Ovary (tissue), 9 donors: ENCODE results near the gene MTFR2. TPM values are rescaled to one million over a fixed set of nuclear protein-coding genes. Genes with fewer than 3 reads are reported as not detected.

Experiments used
- DNase-seq, 5 donors: peaks; one replicate each; pipeline ENCODE4 v3.0.0-alpha.2; 2019 to 2020
- H3K27ac ChIP-seq, 2 donors: fragments of 200-600 bp; one replicate each; pipeline versions ENCODE4 v1.5.1 to v1.8.0; 2019 to 2022
- H3K27me3 ChIP-seq: fragments of 200-600 bp; one replicate; pipeline ENCODE4 v1.8.0; 2022
- H3K36me3 ChIP-seq: fragments of 200-600 bp; sonication (generic); one replicate; pipeline ENCODE4 v1.5.1; 2019
- H3K4me1 ChIP-seq: one replicate; pipeline ENCODE4 v1.8.1; 2013; ENCODE audit warnings: mild to moderate bottlenecking, moderate library complexity; ENCODE audit not compliant: insufficient read depth
- H3K4me3 ChIP-seq: fragments of 200-600 bp; sonication (generic); one replicate; pipeline ENCODE4 v1.5.1; 2017
- H3K9me3 ChIP-seq, 2 donors: fragments of 200-600 bp in 1 of 2; sonication (generic) in 1 of 2; one replicate each; pipeline versions ENCODE4 v1.5.1 to v1.8.1; 2013 to 2019; ENCODE audit warnings: mild to moderate bottlenecking in 1 of 2, moderate library complexity in 1 of 2
- EP300 ChIP-seq: sonication (generic); formaldehyde crosslinking; IDR thresholded peaks from one replicate; pipeline ENCODE4 v1.6.1; 2017; ENCODE audit warnings: antibody characterized with exemption
- POLR2A ChIP-seq: fragments of 450-650 bp; IDR thresholded peaks from one replicate; pipeline ENCODE4 v1.6.1; 2017; ENCODE audit warnings: antibody characterized with exemption, mild to moderate bottlenecking, moderate library complexity
- WGBS, 3 donors: extraction: QIAGEN DNeasy Blood & Tissue Kit in 1 of 3; methylation state at CpG; one replicate each; pipeline versions ENCODE4 v1.1.5 to v1.1.7; 2013 to 2017; 5-methylcytosine and 5-hydroxymethylcytosine counted together
- intact Hi-C, 4 donors: fragments of 100-400 bp; cut with DNase I; formaldehyde crosslinking; loops; one replicate each; pipeline versions ENCODE4 v1.11.0 to v1.15.1; 2022 to 2023
- polyA plus RNA-seq, 2 donors: library from polyadenylated mRNA; stranded (reverse); fragments of 200-250 nt in 1 of 2; fragments of 350-450 nt in 1 of 2; fragmentation: Illumina TruSeq in 1 of 2; extraction: RNeasy Lipid Tissue Mini Kit (QIAGEN cat#74804) in 1 of 2; gene quantifications; one replicate each; pipeline ENCODE4 v1.2.3, GENCODE V29; 2013 to 2014
- total RNA-seq, 7 donors: library from RNA; depleted of rRNA in 2 of 7; stranded (reverse); fragments of >200 nt in 2 of 7; fragmentation: NEBNext Ultra II Directional in 3 of 7; extraction: Animal tissue kit (Norgen Biotek cat#: 25700) in 3 of 7; gene quantifications; one replicate each; pipeline versions ENCODE4 v1.1.0 to v1.2.4, GENCODE V29; 2016 to 2023
- TF ChIP-seq, protein P1 (sequence below), 3 donors: fragments of 450-650 bp in 2 of 3; fragments of 200-600 bp in 1 of 3; IDR thresholded peaks; one replicate each; pipeline versions ENCODE4 v1.5.1 to v1.8.0; 2016 to 2022; ENCODE audit warnings: antibody characterized with exemption in 3 of 3, mild to moderate bottlenecking in 1 of 3
- donor health status: DM: no; HTN: no; CAD: no; lungs with moderate emphysema.
- donor health status: DM: no; HTN: no; CAD: no.
- donor health status: Bipolar disorder and iron deficiency.
- donor health status: DM: yes; HTN: yes; CAD: no.
- donor health status: DM: no; HTN: no; CAD: no.
- donor health status: DM: yes; HTN: yes; CAD: no.

The MTFR2 gene
- total and polyA plus RNA-seq, 9 donors = 0.25 to 0.75 (median 0.43) TPM; not detected in 3

- no peak overlapping the region for H3K27ac ChIP-seq
- H3K27me3 ChIP-seq = no peaks in the 10 kb centered on the region
- TF ChIP-seq, protein P1, sequence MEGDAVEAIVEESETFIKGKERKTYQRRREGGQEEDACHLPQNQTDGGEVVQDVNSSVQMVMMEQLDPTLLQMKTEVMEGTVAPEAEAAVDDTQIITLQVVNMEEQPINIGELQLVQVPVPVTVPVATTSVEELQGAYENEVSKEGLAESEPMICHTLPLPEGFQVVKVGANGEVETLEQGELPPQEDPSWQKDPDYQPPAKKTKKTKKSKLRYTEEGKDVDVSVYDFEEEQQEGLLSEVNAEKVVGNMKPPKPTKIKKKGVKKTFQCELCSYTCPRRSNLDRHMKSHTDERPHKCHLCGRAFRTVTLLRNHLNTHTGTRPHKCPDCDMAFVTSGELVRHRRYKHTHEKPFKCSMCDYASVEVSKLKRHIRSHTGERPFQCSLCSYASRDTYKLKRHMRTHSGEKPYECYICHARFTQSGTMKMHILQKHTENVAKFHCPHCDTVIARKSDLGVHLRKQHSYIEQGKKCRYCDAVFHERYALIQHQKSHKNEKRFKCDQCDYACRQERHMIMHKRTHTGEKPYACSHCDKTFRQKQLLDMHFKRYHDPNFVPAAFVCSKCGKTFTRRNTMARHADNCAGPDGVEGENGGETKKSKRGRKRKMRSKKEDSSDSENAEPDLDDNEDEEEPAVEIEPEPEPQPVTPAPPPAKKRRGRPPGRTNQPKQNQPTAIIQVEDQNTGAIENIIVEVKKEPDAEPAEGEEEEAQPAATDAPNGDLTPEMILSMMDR (IDR thresholded peaks at IDR 0.05) = no peak
- TF ChIP-seq POLR2A (no peak), EP300 (no peak)
- peaks cover 6% of the 10 kb centered on the region for H3K4me1 ChIP-seq
- intact Hi-C loops = no loop called here
- no peaks in the 10 kb centered on the region for H3K9me3 ChIP-seq
- DNase-seq = no peak
- no peaks in the 10 kb centered on the region for H3K36me3 ChIP-seq
- H3K4me3 ChIP-seq = no peak overlapping the region
- WGBS, 3 donors = 53 to 77% (median 63%) methylated on average over 3 of the region's 3 CpGs
These were observed 30.0 kb upstream of the MTFR2 start for GRCh38 chr6:136280032-136280609.

DNA sequence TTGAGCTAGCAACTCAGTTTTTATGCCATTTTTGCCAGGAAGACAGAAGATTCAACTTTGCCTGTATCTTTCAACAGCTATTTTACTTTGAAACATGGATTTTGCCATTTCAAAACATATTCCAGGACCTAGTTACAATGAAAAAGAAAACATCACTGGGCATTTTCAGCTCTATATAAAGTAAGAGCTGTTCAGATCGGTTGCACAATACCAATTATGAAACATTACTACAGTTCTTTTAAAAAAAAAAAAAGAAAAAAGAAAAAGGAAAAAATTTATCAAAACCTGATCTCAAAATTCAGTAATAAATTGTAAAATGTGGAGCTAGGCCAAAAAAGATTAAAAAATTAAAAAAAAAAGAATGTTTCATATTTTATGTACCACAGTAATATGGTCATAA, 24.0 kb upstream of the MTFR2 start:
- peaks cover 5% of the 10 kb centered on the region for H3K36me3 ChIP-seq
- H3K27me3 ChIP-seq = no peaks in the 10 kb centered on the region
- H3K9me3 ChIP-seq = no peaks in the 10 kb centered on the region
- intact Hi-C loops = no loop called here
- 83 to 93% (median 92%) methylated on average over 1 of the region's 1 CpG for WGBS, 3 donors
- H3K4me3 ChIP-seq = no peak overlapping the region
- DNase-seq = no peak
- no peak overlapping the region for H3K27ac ChIP-seq
- TF ChIP-seq POLR2A = no peak
- TF ChIP-seq, protein P1 (IDR thresholded peaks at IDR 0.05) = no peak
- TF ChIP-seq EP300 = no peak
- H3K4me1 ChIP-seq = no peaks in the 10 kb centered on the region

- intact Hi-C loops = no loop called here
- no peak overlapping the region for H3K4me3 ChIP-seq
- no peaks in the 10 kb centered on the region for H3K4me1 ChIP-seq
- peaks cover under 1% of the 10 kb centered on the region for H3K36me3 ChIP-seq
- DNase-seq = no peak
- no peak overlapping the region for H3K27ac ChIP-seq
- no peaks in the 10 kb centered on the region for H3K9me3 ChIP-seq
- 92 to 96% (median 92%) methylated on average over 1 of the region's 1 CpG for WGBS, 3 donors
- H3K27me3 ChIP-seq = no peaks in the 10 kb centered on the region
- TF ChIP-seq POLR2A (no peak), EP300 (no peak)
- TF ChIP-seq, protein P1 (IDR thresholded peaks at IDR 0.05) = no peak
These were observed 15.0 kb upstream of the MTFR2 start for GRCh38 chr6:136265101-136265500.

GRCh38 chr6:136262940-136263339, 12.8 kb upstream of the MTFR2 start:
- Histone ChIP-seq H3K27ac (no peak overlapping the region), H3K4me1 (no peaks in the 10 kb centered on the region), H3K9me3 (no peaks in the 10 kb centered on the region), H3K4me3 (no peak overlapping the region), H3K36me3 (no peaks in the 10 kb centered on the region), H3K27me3 (no peaks in the 10 kb centered on the region)
- TF ChIP-seq EP300 (no peak), POLR2A (no peak)
- TF ChIP-seq, protein P1 (IDR thresholded peaks at IDR 0.05) = no peak
- 68 to 85% (median 82%) methylated on average over 1 of the region's 1 CpG for WGBS, 3 donors
- intact Hi-C loops = no loop called here
- no peak for DNase-seq
